ENCODE results near the gene SCGB1C1. TPM values are rescaled to one million over a fixed set of nuclear protein-coding genes. Genes with fewer than 3 reads are reported as not detected.

The SCGB1C1 gene
- total and polyA plus RNA-seq, 2 of the 8 experiments (the other 6 are each of a cell fraction or from before 2014, with no cell fraction given): not detected

- TF ChIP-seq NRF1 (IDR thresholded peaks at IDR 0.05; ENCODE audit: low read depth, low read length): no peak
Observed at GRCh38 chr11:200224-201003, 7.5 kb downstream of the SCGB1C1 start (continued).

All from H1 (cell line).